ENCODE measurements around the gene ATP8B2.

The ATP8B2 gene

DNA sequence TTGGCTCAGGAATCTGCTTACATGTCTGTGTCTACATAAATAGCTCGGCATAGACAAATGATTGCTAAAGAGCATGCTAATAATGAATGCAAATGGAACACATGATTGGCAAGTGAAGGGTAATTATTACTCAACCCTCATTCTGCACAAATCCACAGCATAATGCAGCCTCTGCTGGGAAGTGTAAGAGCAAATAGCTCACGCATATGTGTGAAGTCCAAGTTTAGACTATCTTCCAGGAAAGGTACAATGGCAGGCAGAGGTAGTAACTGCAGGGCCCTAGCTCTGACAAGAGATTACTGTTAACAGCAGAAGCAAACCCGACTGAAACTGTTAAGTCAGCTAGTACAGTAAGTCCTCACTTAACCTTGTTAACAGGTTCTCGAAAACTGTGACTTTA is 72.8 kb downstream of the ATP8B2 start:
- no peak for DNase-seq (ENCODE audit: low spot score)

DNA sequence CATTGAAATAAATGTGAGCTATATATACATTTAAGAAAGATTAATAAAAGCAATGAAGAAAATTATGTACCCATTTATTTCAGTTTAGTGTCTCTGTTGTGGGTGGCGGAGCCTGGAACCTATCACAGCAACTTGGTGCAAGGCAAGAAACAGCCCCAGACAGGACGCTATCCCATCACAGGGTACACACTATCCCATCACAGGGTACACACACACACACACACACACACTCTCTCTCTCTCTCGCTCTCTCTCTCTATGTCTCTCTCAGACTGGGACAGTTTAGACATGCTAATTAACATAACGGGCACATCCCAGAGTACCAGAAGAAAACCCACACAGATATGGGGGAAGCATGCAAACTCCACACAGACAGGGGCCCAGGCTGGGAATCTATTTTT is 73.4 kb downstream of the ATP8B2 start:
- DNase-seq (ENCODE audit: low spot score) = no peak

DNA sequence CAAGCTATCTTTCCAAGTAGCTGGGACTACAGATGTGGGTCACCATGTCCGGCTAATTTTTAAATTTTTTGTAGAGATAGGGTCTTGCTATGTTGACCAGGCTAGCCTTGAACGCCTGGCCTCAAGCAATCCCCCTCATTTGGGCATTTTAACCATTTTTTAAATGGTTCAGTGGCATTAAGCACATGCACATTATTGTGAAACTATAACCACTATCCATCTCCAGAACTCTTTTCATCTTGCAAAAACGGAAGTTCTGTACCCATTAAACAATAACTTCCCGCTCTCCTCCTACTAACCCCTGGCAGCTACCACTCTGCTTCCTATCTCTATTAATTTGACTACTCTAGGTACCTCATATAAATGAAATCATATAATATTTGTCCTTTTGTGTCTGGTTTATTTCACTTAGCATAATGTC is 75.1 kb downstream of the ATP8B2 start:
- no peak for DNase-seq (ENCODE audit: low spot score)
